Mesenchymal stem cell (in vitro differentiated cells and primary cell): Measurements from ENCODE around the gene NMNAT2.

Source experiments
- DNase-seq: peaks from one replicate; pipeline ENCODE4 v3.0.0-alpha.2; 2013
- H2AFZ ChIP-seq: one replicate; pipeline ENCODE4 v1.6.1; 2013; ENCODE audit warnings: low read depth, mild to moderate bottlenecking, control low read depth, inconsistent platforms, low read length, moderate library complexity
- H2AK5ac ChIP-seq: 2 replicates; pipeline ENCODE4 v1.6.1; 2013; ENCODE audit warnings: low read length, moderate library complexity, mild to moderate bottlenecking, inconsistent platforms; ENCODE audit not compliant: severe bottlenecking
- H2BK120ac ChIP-seq: one replicate; pipeline ENCODE4 v1.6.1; 2013; ENCODE audit warnings: low read depth, mild to moderate bottlenecking, inconsistent platforms, low read length, moderate library complexity
- H2BK12ac ChIP-seq, 2 experiments: one replicate each; pipeline ENCODE4 v1.6.1; 2013; ENCODE audit warnings: inconsistent platforms in 2 of 2, low read length in 2 of 2, mild to moderate bottlenecking in 2 of 2, moderate library complexity in 2 of 2, control low read depth in 1 of 2
- H2BK15ac ChIP-seq: one replicate; pipeline ENCODE4 v1.6.1; 2013; ENCODE audit warnings: mild to moderate bottlenecking, low read depth, inconsistent platforms; ENCODE audit not compliant: poor library complexity, severe bottlenecking
- H2BK5ac ChIP-seq: 2 replicates; pipeline ENCODE4 v1.6.1; 2013; ENCODE audit warnings: low read depth, mild to moderate bottlenecking, low read length, control low read depth, inconsistent platforms; ENCODE audit not compliant: poor library complexity, severe bottlenecking
- H3K14ac ChIP-seq, 2 experiments: one replicate each; pipeline ENCODE4 v1.6.1; 2013; ENCODE audit warnings: inconsistent platforms in 2 of 2, low read length in 2 of 2, control low read depth in 1 of 2, mild to moderate bottlenecking in 1 of 2, moderate library complexity in 1 of 2
- H3K18ac ChIP-seq, 2 experiments: one replicate each; pipeline ENCODE4 v1.6.1; 2013; ENCODE audit warnings: inconsistent platforms in 2 of 2, low read length in 2 of 2, control low read depth in 1 of 2, low read depth in 1 of 2, mild to moderate bottlenecking in 1 of 2
- H3K23ac ChIP-seq, 2 experiments: one replicate each; pipeline ENCODE4 v1.6.1; 2013; ENCODE audit warnings: inconsistent platforms in 2 of 2, low read length in 2 of 2, mild to moderate bottlenecking in 2 of 2, moderate library complexity in 2 of 2, control low read depth in 1 of 2
- H3K27ac ChIP-seq: 2 replicates; pipeline ENCODE4 v1.5.1; 2013; ENCODE audit warnings: mild to moderate bottlenecking, moderate library complexity, low read length, control low read depth, inconsistent platforms; ENCODE audit not compliant: poor library complexity, severe bottlenecking
- H3K27me3 ChIP-seq, 2 experiments: 2 replicates each; pipeline versions ENCODE4 v1.6.1 to v1.7.0; 2013; ENCODE audit warnings: low read length in 2 of 2, mild to moderate bottlenecking in 2 of 2, moderate library complexity in 2 of 2, control low read depth in 1 of 2, inconsistent platforms in 1 of 2; ENCODE audit not compliant: control insufficient read depth in 1 of 2, insufficient read depth in 1 of 2
- H3K36me3 ChIP-seq, 2 experiments: 2 replicates each; pipeline versions ENCODE4 v1.6.1 to v1.7.0; 2013; ENCODE audit warnings: low read length in 2 of 2, control low read depth in 1 of 2, inconsistent platforms in 1 of 2, low read depth in 1 of 2, mild to moderate bottlenecking in 1 of 2; ENCODE audit not compliant: insufficient read depth in 2 of 2, control insufficient read depth in 1 of 2
- H3K4ac ChIP-seq, 2 experiments: one replicate each; pipeline ENCODE4 v1.6.1; 2013; ENCODE audit warnings: inconsistent platforms in 2 of 2, low read length in 2 of 2, mild to moderate bottlenecking in 2 of 2, moderate library complexity in 2 of 2, control low read depth in 1 of 2, low read depth in 1 of 2
- H3K4me1 ChIP-seq: 2 replicates; pipeline ENCODE4 v1.6.1; 2013; ENCODE audit warnings: low read depth, low read length, control low read depth; ENCODE audit not compliant: control insufficient read depth, insufficient read depth
- H3K4me2 ChIP-seq: 2 replicates; pipeline ENCODE4 v1.6.1; 2013; ENCODE audit warnings: low read length, mild to moderate bottlenecking, inconsistent platforms; ENCODE audit not compliant: poor library complexity, severe bottlenecking
- H3K4me3 ChIP-seq, 2 experiments: 2 replicates each; pipeline versions ENCODE4 v1.5.1 to v1.7.0; 2013; ENCODE audit warnings: low read length in 2 of 2, mild to moderate bottlenecking in 2 of 2, control low read depth in 1 of 2, low read depth in 1 of 2; ENCODE audit not compliant: insufficient read depth in 1 of 2
- H3K79me1 ChIP-seq: replicated peaks from 2 replicates; pipeline ENCODE4 v1.6.1; 2013; ENCODE audit warnings: mild to moderate bottlenecking, control low read depth, low read length, inconsistent platforms; ENCODE audit not compliant: poor library complexity, severe bottlenecking
- H3K9ac ChIP-seq: 2 replicates; pipeline ENCODE4 v1.7.0; 2013; ENCODE audit warnings: mild to moderate bottlenecking, low read length, moderate library complexity
- H3K9me3 ChIP-seq: 2 replicates; pipeline ENCODE4 v1.7.0; 2013; ENCODE audit warnings: mild to moderate bottlenecking, low read length; ENCODE audit not compliant: control insufficient read depth
- H4K8ac ChIP-seq: one replicate; pipeline ENCODE4 v1.6.1; 2013; ENCODE audit warnings: inconsistent platforms, mild to moderate bottlenecking, low read length, moderate library complexity
- H4K91ac ChIP-seq: one replicate; pipeline ENCODE4 v1.6.1; 2013; ENCODE audit warnings: mild to moderate bottlenecking, low read length, inconsistent platforms
- WGBS: methylation state at CpG from one replicate; pipeline ENCODE4 v1.1.7; 2013; ENCODE audit warnings: mixed read lengths; 5-methylcytosine and 5-hydroxymethylcytosine counted together

NMNAT2 gene

GRCh38 chr1:183306317-183307042 lies 111.7 kb downstream of the NMNAT2 start:
- Histone ChIP-seq H2BK120ac (no peak overlapping the region), H3K9ac (no peak overlapping the region), H2BK12ac (no peak overlapping the region), H2AFZ (no peak overlapping the region), H3K18ac (no peak overlapping the region), H4K8ac (no peak overlapping the region), H3K36me3 (no peaks in the 10 kb centered on the region), H3K4me1 (peaks cover 4% of the 10 kb centered on the region), H3K79me1 (no peaks in the 10 kb centered on the region), H3K27ac (no peak overlapping the region), H3K4me2 (no peak overlapping the region), H3K23ac (no peak overlapping the region), H3K4ac (no peak overlapping the region), H3K27me3 (no peaks in the 10 kb centered on the region), H3K4me3 (no peak overlapping the region), H2BK5ac (no peak overlapping the region), H3K9me3 (no peaks in the 10 kb centered on the region), H2AK5ac (no peak overlapping the region), H3K14ac (no peak overlapping the region), H2BK15ac (no peak overlapping the region), H4K91ac (no peak overlapping the region)
- WGBS = 77% methylated on average over 5 of the region's 5 CpGs
- peak; percentile 10 for DNase-seq

GRCh38 chr1:183304440-183305107 lies 113.6 kb downstream of the NMNAT2 start:
- Histone ChIP-seq H3K14ac (no peak overlapping the region), H4K91ac (no peak overlapping the region), H4K8ac (no peak overlapping the region), H3K18ac (no peak overlapping the region), H3K27ac (no peak overlapping the region), H2BK120ac (no peak overlapping the region), H3K23ac (no peak overlapping the region), H3K4ac (no peak overlapping the region), H3K79me1 (no peaks in the 10 kb centered on the region), H3K9me3 (no peaks in the 10 kb centered on the region), H2BK12ac (no peak overlapping the region), H2BK15ac (no peak overlapping the region), H3K4me2 (no peak overlapping the region), H3K4me1 (peaks cover 2% of the 10 kb centered on the region), H2BK5ac (no peak overlapping the region), H3K4me3 (no peak overlapping the region), H3K36me3 (no peaks in the 10 kb centered on the region), H3K9ac (no peak overlapping the region), H3K27me3 (no peaks in the 10 kb centered on the region), H2AK5ac (no peak overlapping the region), H2AFZ (no peak overlapping the region)
- 92% methylated on average over 5 of the region's 7 CpGs for WGBS
- DNase-seq = no peak

- no peaks in the 10 kb centered on the region for H3K27me3 ChIP-seq
- WGBS = 93% methylated on average over 3 of the region's 3 CpGs
- DNase-seq = peak; percentile 65
- no peak overlapping the region for H3K4ac ChIP-seq
- no peak overlapping the region for H3K27ac ChIP-seq
- no peaks in the 10 kb centered on the region for H3K36me3 ChIP-seq
- peak overlapping the region in 1 of 2 experiments; percentile 1 for H2BK12ac ChIP-seq
- no peak overlapping the region for H3K9ac ChIP-seq
- H3K14ac ChIP-seq = peak overlapping the region in 1 of 2 experiments; percentile 4
- no peaks in the 10 kb centered on the region for H3K9me3 ChIP-seq
- no peak overlapping the region for H3K4me2 ChIP-seq
- no peak overlapping the region for H4K91ac ChIP-seq
- no peak overlapping the region for H2BK120ac ChIP-seq
- no peak overlapping the region for H2BK15ac ChIP-seq
- H4K8ac ChIP-seq = no peak overlapping the region
- H3K18ac ChIP-seq = no peak overlapping the region
- no peaks in the 10 kb centered on the region for H3K79me1 ChIP-seq
- H3K23ac ChIP-seq = no peak overlapping the region
- H2AFZ ChIP-seq = no peak overlapping the region
- no peak overlapping the region for H2BK5ac ChIP-seq
- H2AK5ac ChIP-seq = no peak overlapping the region
- H3K4me1 ChIP-seq = peaks cover 2% of the 10 kb centered on the region
- no peak overlapping the region for H3K4me3 ChIP-seq
These were observed 114.3 kb downstream of the NMNAT2 start for GRCh38 chr1:183303901-183304300.

GRCh38 chr1:183303323-183303645 lies 114.9 kb downstream of the NMNAT2 start:
- no peak overlapping the region for H3K27ac ChIP-seq
- no peak overlapping the region for H2BK5ac ChIP-seq
- no peak for DNase-seq
- H3K18ac ChIP-seq = no peak overlapping the region
- H2AK5ac ChIP-seq = no peak overlapping the region
- no peaks in the 10 kb centered on the region for H3K27me3 ChIP-seq
- H3K79me1 ChIP-seq = no peaks in the 10 kb centered on the region
- no peak overlapping the region for H4K8ac ChIP-seq
- 43% methylated on average over 4 of the region's 4 CpGs for WGBS
- H3K4ac ChIP-seq = no peak overlapping the region
- H2BK120ac ChIP-seq = no peak overlapping the region
- H2BK15ac ChIP-seq = no peak overlapping the region
- no peak overlapping the region for H3K14ac ChIP-seq
- H4K91ac ChIP-seq = no peak overlapping the region
- H3K36me3 ChIP-seq = no peaks in the 10 kb centered on the region
- no peak overlapping the region for H3K4me3 ChIP-seq
- no peak overlapping the region for H3K23ac ChIP-seq
- H2AFZ ChIP-seq = no peak overlapping the region
- peaks cover 2% of the 10 kb centered on the region for H3K4me1 ChIP-seq
- H3K4me2 ChIP-seq = no peak overlapping the region
- H2BK12ac ChIP-seq = no peak overlapping the region
- peak overlapping the region; percentile 20 for H3K9ac ChIP-seq
- no peaks in the 10 kb centered on the region for H3K9me3 ChIP-seq
